Effector CD4-positive, alpha-beta T cell (primary cell): Measurements from ENCODE around the gene GASK1B.

Experiments used
- DNase-seq: peaks from one replicate; pipeline ENCODE4 v3.0.0-alpha.2; 2020

GASK1B gene

DNA sequence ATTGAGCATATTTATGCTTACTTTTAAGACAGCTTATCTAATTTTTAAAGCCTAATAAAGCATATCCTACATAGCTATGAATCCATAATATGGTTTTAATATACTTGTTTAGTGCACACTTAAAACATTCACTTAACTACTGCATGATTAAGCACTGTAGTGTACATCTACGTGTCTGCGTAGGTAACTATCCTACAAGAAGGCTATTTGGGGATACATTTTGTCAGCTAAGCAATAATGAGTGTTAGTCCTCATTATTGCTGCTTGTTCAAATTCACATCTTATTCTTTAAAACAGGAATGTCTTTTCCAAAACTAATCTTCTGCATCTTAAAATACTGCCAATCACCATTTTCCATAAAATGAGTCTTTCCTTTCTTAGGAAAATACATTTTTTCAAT is 38.6 kb downstream of the GASK1B start:
- DNase-seq, result no peak

DNA sequence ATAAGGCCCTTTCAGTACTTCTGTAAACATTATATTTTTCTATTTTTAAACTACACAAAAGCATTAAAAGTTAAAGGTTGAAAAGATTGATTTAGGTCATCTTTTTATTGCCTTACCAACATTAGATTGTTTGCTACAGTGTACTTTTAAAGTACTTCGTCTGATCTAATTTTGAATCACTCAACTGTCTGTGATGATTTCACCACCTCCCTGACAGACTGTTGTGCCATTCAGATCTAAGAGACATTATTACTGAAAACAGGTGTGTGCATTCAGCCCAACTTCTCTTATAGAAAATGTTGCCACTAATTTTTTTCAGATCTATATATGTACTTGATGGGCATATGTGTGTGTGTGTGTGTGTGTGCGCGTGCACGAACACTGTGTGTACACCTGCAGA is 39.3 kb downstream of the GASK1B start:
- DNase-seq, result no peak

DNA sequence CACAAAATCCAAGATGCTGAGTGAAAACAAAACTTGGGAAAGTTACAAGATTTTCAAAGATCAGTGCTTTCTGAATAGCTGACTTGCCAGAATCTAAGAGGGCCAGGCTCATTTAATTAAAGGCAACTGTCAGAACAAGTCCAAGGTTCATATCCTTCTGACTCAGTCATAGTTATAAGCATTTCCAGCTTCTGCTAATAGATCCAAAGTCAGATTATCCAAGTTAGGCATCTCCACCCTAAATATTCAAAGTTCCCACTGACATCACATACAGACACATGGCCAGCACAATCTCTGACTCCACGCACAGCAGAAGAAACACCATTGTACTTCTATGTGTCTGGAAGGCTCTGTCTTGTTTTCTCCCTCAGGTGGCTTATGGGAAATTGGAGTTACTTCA is 41.8 kb downstream of the GASK1B start:
- no peak for DNase-seq

DNA sequence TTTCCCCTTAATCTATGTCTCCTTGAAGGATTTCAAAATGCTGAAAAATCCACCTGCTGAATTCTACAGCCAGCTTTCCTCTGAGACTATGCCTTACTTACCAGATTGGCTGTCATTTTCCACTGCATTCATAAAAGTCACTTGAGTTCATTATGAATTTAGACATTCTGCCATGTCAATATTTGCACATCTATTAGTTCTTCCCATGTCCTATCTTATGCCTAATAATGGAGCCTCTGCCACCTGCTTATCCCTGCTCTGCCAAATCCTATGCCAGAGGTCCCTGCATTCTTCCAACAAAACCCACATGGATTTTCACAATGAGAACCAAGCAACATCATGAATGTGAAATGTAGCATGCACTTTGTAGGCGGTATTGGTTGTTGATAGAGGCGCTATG is 42.6 kb downstream of the GASK1B start:
- no peak for DNase-seq

DNA sequence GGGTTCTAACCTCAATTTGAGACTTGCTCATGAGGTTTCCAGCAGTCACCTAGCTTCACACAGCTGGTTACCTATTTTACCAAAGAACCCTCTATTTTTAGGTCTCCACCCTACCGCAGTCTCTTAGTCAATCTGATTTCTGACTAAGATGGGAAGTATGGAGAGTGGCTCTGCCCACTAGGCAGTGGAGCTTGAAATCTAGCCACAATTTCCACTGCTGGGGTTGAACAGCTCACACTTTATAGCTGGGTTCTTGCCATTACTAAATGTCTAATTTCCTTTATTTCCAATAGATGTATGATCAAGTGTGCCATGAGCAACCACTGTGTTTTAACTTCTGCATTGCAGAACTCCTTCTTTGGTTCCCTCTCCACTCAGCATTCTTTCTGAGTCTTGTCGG is 43.1 kb downstream of the GASK1B start:
- no peak for DNase-seq

DNA sequence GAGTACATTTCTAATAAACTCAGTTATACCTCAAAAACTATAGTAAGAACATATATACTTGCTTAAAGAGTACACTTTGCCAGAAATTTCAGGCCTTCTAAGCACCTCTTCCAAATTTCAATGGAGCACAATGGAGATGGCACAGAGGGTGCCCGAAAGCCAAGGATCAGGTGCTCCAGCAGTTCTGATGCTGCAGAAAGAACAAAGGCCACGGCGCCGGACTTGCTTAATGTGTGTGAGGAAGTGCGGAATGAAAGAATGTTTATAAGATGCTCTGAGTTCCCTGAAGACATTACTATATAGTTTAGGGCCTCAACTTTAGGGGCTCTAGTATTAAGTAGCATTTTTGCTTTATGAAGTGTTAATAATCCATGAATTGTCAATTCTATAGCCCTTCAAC is 44.3 kb downstream of the GASK1B start:
- no peak for DNase-seq

DNA sequence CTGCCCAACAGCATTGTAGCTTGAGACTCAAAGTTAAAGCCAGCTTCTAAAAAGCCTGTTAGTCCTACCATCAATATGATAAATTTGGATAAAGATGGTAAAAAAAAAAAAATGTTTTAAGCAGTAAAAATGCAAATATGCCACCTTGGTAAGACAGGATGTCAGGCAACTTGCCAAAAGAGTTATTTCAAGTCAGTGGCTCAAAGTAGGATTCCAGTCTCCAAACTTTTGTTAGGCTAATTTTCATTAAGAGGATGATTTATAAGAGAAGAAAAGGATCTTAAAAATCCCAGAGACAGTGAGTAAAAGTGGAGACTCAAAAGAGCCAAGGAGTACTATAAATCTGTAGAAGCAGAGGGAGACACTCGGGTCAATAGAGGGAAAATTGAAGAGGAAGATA is 47.5 kb downstream of the GASK1B start:
- DNase-seq, result no peak
